GM12801 (cell line): Measurements from ENCODE around the gene TRAF3.

Source experiments
- TF ChIP-seq, protein P1 (sequence below): IDR thresholded peaks from one replicate; pipeline ENCODE4 v1.5.1; 2011; ENCODE audit warnings: control low read depth; ENCODE audit not compliant: insufficient read length; ENCODE audit errors: extremely low read depth

Gene TRAF3

DNA sequence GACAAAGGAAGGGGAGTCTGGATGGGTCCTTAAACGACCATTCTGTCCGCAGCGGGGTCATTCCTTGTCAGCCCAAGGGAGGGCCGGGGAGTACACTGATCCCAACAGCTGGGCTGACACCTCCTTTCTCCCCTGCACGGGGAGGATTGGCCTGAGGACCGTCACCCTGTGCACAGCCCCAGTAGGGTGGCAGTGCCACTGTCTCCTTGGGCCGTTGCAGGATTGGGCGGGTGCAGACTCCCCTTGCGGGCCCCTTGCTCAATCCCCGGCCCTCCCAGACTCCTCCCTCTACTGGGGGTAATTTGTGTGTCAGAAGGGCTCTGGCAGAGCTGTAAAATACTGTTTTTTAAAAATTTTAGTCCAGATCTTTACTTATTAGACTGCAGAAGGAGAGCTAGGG is 132.7 kb downstream of the TRAF3 start:
- TF ChIP-seq, protein P1, sequence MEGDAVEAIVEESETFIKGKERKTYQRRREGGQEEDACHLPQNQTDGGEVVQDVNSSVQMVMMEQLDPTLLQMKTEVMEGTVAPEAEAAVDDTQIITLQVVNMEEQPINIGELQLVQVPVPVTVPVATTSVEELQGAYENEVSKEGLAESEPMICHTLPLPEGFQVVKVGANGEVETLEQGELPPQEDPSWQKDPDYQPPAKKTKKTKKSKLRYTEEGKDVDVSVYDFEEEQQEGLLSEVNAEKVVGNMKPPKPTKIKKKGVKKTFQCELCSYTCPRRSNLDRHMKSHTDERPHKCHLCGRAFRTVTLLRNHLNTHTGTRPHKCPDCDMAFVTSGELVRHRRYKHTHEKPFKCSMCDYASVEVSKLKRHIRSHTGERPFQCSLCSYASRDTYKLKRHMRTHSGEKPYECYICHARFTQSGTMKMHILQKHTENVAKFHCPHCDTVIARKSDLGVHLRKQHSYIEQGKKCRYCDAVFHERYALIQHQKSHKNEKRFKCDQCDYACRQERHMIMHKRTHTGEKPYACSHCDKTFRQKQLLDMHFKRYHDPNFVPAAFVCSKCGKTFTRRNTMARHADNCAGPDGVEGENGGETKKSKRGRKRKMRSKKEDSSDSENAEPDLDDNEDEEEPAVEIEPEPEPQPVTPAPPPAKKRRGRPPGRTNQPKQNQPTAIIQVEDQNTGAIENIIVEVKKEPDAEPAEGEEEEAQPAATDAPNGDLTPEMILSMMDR: no peak

DNA sequence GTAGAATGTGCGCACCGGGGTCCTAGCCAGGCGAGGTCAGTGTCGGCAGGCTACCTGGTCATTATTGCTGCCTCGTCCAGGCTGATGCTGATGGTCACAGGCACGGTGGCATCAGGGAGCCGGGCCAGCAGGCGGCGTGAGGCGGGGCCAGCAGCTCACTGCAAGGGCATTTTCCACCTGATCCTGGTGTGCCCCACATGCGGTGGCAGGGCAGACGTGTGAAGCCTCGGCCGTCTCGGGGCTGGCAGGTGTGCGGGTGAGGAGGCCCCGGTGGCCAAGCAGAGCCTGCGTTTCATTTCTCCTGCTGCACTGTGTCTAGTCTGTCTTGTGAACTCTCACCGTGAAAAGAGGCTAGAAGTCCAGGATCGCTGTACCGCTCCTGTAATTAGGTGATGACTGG is 133.2 kb downstream of the TRAF3 start:
- TF ChIP-seq, protein P1: no peak

DNA sequence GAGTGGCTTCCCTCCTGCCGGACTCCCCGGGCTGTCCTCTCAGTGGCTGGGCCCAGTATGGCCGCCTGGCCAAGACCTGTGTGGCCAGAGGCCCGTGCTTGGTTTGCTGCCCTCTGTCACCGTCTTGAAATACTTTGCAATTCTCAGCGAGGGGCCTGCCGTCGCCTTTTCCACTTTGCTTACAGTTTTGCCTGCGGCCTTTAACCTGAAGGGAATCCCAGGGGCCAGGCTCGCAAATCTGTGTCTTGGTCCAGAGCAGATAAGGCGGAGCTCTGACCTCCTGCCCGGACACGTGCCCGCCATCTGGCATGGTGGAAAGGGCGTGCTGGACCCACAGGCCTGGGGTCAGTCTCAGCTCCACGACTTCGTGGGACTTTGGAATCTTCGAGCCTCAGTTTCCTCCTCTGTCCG is 134.3 kb downstream of the TRAF3 start:
- TF ChIP-seq, protein P1: no peak

DNA sequence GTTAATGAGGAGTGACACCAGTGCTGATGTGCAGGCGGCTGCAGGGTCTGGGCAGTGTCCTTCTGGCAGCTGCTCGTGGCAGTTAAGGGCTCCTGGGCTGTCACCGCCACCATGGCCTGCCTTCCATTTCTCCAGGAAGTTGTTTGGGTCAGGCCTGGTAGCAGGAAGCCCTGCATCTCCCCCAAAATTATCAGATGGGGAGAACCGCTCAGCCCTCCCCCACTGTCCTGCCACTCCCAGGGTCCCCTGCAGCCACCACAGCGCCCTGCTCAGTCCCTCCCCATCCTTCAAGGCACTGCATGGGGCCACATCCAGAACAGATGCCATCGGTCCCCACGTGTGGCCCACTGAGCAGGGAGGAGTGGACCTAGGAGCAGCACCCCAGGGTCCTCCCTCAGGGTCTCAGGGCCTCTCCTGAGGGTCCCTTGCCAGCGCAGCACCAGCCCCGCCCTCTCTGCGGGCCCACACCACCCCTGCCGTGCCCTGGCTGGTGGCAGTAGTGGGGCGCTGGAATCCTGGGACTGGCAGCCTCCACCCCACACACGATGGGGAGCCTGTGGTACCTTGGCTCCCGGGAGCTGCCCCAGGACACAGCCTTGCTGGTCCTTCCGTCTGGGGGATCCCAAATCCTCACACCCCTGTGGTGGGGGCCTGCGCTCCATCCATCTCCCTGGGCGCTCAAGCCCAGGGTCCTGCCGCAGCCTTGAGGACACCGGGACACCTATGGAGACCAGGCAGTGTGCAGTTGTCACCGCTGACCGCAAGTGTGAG is 134.9 kb downstream of the TRAF3 start:
- TF ChIP-seq, protein P1: no peak

DNA sequence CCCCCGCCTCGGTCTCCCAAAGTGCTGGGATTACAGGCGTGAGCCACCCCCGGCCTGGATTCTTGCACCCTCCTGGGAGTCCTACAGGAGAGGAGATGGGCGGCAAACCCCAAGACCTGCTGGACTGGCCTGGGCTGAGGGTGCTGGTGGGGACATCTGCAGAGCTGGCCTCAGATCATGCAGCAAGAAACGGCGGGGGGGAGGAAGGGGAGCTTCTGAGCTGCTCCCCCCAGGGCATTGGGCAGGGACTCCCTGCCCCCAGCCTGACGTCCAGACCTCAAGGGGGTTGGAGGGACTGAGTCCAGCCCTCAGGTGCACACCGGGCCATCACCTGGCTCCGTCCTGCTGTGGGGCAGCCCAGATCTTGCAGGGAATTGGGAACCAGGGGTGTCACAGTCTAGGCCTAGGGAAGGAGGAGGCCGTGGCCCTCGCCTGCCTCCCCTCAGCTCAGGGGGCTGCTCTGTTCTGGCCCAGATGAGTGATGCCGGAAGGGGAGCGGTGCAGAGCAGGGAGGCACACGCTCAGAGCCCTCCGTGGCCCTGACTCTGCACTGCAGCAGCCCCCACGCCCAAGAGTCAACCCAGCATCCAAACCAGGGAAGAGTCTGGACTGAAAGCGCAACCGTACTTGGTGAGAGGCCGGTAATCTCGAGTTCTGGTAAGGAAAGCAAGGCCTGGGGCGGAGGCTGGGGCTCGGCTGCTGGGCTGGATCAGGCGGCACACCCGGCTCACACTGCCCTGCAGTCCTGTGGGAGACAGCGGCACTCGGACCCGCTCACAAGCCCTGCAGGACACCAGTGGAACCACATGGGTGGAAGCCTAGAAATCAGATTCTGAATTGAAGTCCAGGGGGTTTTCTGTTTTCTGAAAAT is 136.3 kb downstream of the TRAF3 start:
- TF ChIP-seq, protein P1: no peak

DNA sequence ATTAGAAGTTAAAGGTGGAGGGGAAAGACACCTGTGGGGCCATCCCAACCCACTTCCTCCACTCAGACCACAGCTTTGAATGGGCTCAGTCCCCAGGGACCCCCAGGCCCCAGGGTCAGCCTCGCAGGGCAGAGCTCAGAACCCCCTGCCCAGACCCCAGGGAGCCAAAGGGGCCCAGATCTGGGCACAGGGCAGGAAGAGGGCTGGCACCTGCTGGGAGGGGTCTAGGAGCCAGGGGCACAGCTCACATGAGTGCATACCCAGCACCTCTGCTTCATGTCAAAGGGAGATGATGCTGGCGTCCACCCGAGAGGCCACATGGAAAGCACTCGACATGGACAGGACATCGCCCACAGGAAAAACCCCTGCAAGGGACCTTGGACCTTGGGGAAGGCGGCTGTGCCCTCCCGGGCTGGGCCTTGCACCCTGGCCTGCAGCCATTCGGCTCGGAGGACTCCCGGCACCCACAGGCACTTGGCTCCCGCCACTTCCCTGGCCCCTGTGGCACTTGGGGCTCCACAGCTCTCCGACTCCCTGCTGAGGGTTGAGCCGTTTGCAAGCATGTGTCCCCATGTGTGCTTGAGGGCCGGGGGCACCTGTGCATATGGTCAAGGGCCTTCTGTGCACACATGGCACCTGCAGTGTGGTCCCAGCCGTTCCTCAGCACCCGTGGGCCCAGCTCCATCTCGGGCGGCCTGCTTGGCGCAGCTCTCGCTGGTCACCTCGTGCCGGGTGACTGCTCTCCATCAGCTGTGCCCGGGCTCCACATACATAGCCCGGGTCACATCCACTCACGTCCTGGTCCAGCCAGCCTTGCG is 137.4 kb downstream of the TRAF3 start:
- TF ChIP-seq, protein P1: no peak
